ENCODE results near the gene NFAT5. TPM values are rescaled to one million over a fixed set of nuclear protein-coding genes. Genes with fewer than 3 reads are reported as not detected.

The NFAT5 gene
- total and polyA plus RNA-seq, 7 donors: 1.6 to 27.9 (median 18.8) TPM

- H3K4me1 ChIP-seq: peaks cover 48% of the 10 kb centered on the region
- no peak for TF ChIP-seq CTCF (IDR thresholded peaks at IDR 0.05)
- peak overlapping the region; percentile 85 for H3K27ac ChIP-seq
- intact Hi-C loops (cut with DNase I): loop anchor here in 1 of 2 donors (10.0 kb wide), 1 partner anchor 216 kb away; no protein-coding TSS in a partner anchor
- no peaks in the 10 kb centered on the region for H3K9me3 ChIP-seq
- WGBS, 3 donors: 12 to 16% (median 14%) methylated on average over 1 of the region's 1 CpG
- DNase-seq (no peak), ATAC-seq (no peak)
- peaks cover 0 to 5% of the 10 kb centered on the region in 2 donors for H3K36me3 ChIP-seq (ENCODE audit: insufficient read depth in 1 of 2, low read depth in 1 of 2)
- no peaks in the 10 kb centered on the region for H3K27me3 ChIP-seq (ENCODE audit: insufficient read depth in 3 of 3, low read length in 2 of 3)
- no peak overlapping the region for H3K4me3 ChIP-seq
Measured at GRCh38 chr16:69610356-69610755, 44.6 kb downstream of the NFAT5 start.

GRCh38 chr16:69611103-69611640, 45.4 kb downstream of the NFAT5 start:
- intact Hi-C loops (cut with DNase I): loop anchor here in 1 of 2 donors (10.0 kb wide), 1 partner anchor 216 kb away; no protein-coding TSS in a partner anchor
- TF ChIP-seq CTCF (IDR thresholded peaks at IDR 0.05): no peak
- Histone ChIP-seq H3K27ac (peak overlapping the region; percentile 85), H3K27me3 (ENCODE audit: insufficient read depth in 3 of 3, low read length in 2 of 3) (no peaks in the 10 kb centered on the region), H3K36me3 (ENCODE audit: insufficient read depth in 1 of 2, low read depth in 1 of 2) (peaks cover 0 to 5% of the 10 kb centered on the region in 2 donors), H3K9me3 (no peaks in the 10 kb centered on the region), H3K4me1 (peaks cover 53% of the 10 kb centered on the region), H3K4me3 (no peak overlapping the region)
- DNase-seq: no peak
- ATAC-seq: no peak

GRCh38 chr16:69613378-69614154, 47.8 kb downstream of the NFAT5 start:
- peaks cover 59% of the 10 kb centered on the region for H3K4me1 ChIP-seq
- H3K36me3 ChIP-seq (ENCODE audit: insufficient read depth in 1 of 2, low read depth in 1 of 2): peaks cover 0 to 5% of the 10 kb centered on the region in 2 donors
- H3K4me3 ChIP-seq: peak overlapping the region; percentile 16
- H3K27ac ChIP-seq: peak overlapping the region; percentile 85
- H3K9me3 ChIP-seq: no peaks in the 10 kb centered on the region
- no peaks in the 10 kb centered on the region for H3K27me3 ChIP-seq (ENCODE audit: insufficient read depth in 3 of 3, low read length in 2 of 3)
- DNase-seq (no peak), ATAC-seq (peak; percentile 80 to 83 (median 83))
- intact Hi-C loops (cut with DNase I): loop anchor here in 1 of 2 donors (10.0 kb wide), 1 partner anchor 219 kb away; no protein-coding TSS in a partner anchor
- TF ChIP-seq CTCF (IDR thresholded peaks at IDR 0.05): no peak
- 24 to 33% (median 28%) methylated on average over 1 of the region's 1 CpG for WGBS, 3 donors

- ATAC-seq (no peak), DNase-seq (no peak)
- no peak for TF ChIP-seq CTCF (IDR thresholded peaks at IDR 0.05)
- Histone ChIP-seq H3K4me1 (peaks cover 71% of the 10 kb centered on the region), H3K4me3 (no peak overlapping the region), H3K9me3 (no peaks in the 10 kb centered on the region), H3K36me3 (ENCODE audit: insufficient read depth in 1 of 2, low read depth in 1 of 2) (no peaks in the 10 kb centered on the region), H3K27me3 (ENCODE audit: insufficient read depth in 3 of 3, low read length in 2 of 3) (no peaks in the 10 kb centered on the region), H3K27ac (peak overlapping the region; percentile 85)
- 94 to 99% (median 96%) methylated on average over 2 of the region's 2 CpGs for WGBS, 3 donors
- intact Hi-C loops (cut with DNase I): loop anchor here (5.0 to 10.0 kb wide), 2 partner anchors 48 to 221 kb away; partner anchors contain the start of gene NFAT5 (in 1 of the 2)
Measured at GRCh38 chr16:69615528-69615927, 49.8 kb downstream of the NFAT5 start.

Measured in psoas muscle (tissue), 8 donors.